MCF 10A (cell line): ENCODE measurements around the gene DBNDD1. TPM values are rescaled to one million over a fixed set of nuclear protein-coding genes. Genes with fewer than 3 reads are reported as not detected.

Experiments
- BruUV-seq: library from RNA; stranded (reverse); fragments of 400-500 nt; replicated peaks from 2 replicates; lab custom pipeline; 2021; lab: Mats Ljungman, UMichigan
- CTCF ChIA-PET: fragments of 300-600 bp; sonication (Branson Sonifier 250); formaldehyde crosslinking; extraction: SDS; loops from one replicate; lab custom pipeline; 2021; ENCODE audit warnings: antibody characterized with exemption, inconsistent platforms; lab: Yijun Ruan, JAX
- POLR2A ChIA-PET: fragments of 300-600, 350-650 bp; sonication (Branson Sonifier 250); formaldehyde crosslinking; extraction: SDS; loops from one replicate; lab custom pipeline; 2020; ENCODE audit warnings: antibody characterized with exemption, inconsistent platforms; lab: Yijun Ruan, JAX
- DNase-seq: peaks from one replicate; pipeline ENCODE4 v3.0.0-alpha.2; 2018; ENCODE audit not compliant: unreplicated experiment
- H3K27ac Mint-ChIP-seq: one replicate; pipeline ENCODE4 v1.8.0; 2022; ENCODE audit warnings: mild to moderate bottlenecking, low read depth, mixed read lengths; ENCODE audit not compliant: unreplicated experiment
- H3K27me3 Mint-ChIP-seq: one replicate; pipeline ENCODE4 v1.8.0; 2022; ENCODE audit warnings: mixed read lengths; ENCODE audit not compliant: insufficient read depth, unreplicated experiment
- H3K36me3 Mint-ChIP-seq: one replicate; pipeline ENCODE4 v1.8.0; 2022; ENCODE audit warnings: mild to moderate bottlenecking, moderate library complexity, mixed read lengths; ENCODE audit not compliant: insufficient read depth, unreplicated experiment
- H3K4me1 Mint-ChIP-seq: one replicate; pipeline ENCODE4 v1.8.0; 2022; ENCODE audit warnings: mixed read lengths; ENCODE audit not compliant: insufficient read depth, unreplicated experiment
- H3K4me3 Mint-ChIP-seq: one replicate; pipeline ENCODE4 v1.8.0; 2022; ENCODE audit warnings: mild to moderate bottlenecking, moderate library complexity, mixed read lengths; ENCODE audit not compliant: unreplicated experiment
- H3K9me3 Mint-ChIP-seq: one replicate; pipeline ENCODE4 v1.8.0; 2022; ENCODE audit warnings: mixed read lengths; ENCODE audit not compliant: unreplicated experiment
- CTCF ChIP-seq: fragments of 200-600 bp; IDR thresholded peaks from one replicate; pipeline ENCODE4 v1.8.0; 2022; ENCODE audit warnings: antibody characterized with exemption, mild to moderate bottlenecking; ENCODE audit not compliant: unreplicated experiment
- intact Hi-C: fragments of 100-400 bp; cut with micrococcal nuclease; formaldehyde crosslinking; loops from 2 replicates; pipeline ENCODE4 v1.14.1; 2022
- total RNA-seq: library from RNA; stranded (reverse); gene quantifications from 2 replicates; pipeline ENCODE4 v1.2.3, GENCODE V29; 2022

Gene DBNDD1
- total RNA-seq, 1 experiment from 2014 or later: 3.5 TPM

DNA sequence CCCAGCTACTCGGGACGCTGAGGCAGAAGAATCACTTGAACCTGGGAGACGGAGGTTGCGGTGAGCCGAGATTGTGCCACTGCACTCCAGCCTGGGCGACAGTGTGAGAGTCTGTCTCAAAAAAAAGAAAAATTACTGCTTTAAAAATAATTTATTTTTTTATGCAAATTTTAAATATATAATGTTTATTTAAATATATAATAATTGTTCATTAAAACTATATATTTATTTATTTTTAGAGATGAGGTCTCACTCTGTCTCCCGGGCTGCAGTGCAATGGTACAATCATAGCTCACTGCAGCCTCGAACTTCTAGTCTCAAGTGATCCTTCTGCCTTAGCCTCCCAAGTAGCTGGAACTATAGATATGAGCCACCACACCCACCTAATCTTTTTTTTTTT, 15.2 kb upstream of the DBNDD1 start:
- Mint-ChIP-seq H3K27ac (no peak overlapping the region), H3K9me3 (no peaks in the 10 kb centered on the region), H3K4me1 (peaks cover 6% of the 10 kb centered on the region), H3K36me3 (peaks cover 75% of the 10 kb centered on the region), H3K27me3 (no peaks in the 10 kb centered on the region), H3K4me3 (no peak overlapping the region)
- CTCF ChIA-PET: interaction anchor here (1.1 kb wide), 1 partner anchor 9 kb away, joined by 4 read pairs; no protein-coding TSS in a partner anchor
- DNase-seq: no peak
- no TSS peak for BruUV-seq
- POLR2A ChIA-PET: interaction anchor here (0.8 kb wide), 1 partner anchor 12 kb away, joined by 3 read pairs; no protein-coding TSS in a partner anchor
- intact Hi-C loops: no loop called here
- TF ChIP-seq CTCF: no peak

DNA sequence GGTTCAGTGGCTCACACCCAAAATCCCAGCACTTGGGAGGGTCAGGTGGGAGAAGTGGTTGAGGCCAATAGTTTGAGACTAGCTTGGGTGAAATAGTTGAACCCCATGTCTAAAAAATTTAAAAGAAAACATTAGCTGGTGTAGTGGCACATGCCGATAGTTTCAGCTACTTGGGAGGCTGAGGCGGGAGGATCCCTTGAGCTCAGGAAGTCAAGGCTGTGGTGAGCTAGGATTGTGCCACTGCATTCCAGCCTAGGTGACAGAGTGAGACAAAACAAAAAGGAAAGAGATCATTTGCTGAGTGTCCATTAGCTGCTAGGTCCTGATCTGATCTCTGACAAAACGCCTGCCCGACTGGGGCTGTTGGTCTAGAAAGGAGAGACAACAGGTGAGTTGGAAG, 14.1 kb upstream of the DBNDD1 start:
- H3K27me3 Mint-ChIP-seq: no peaks in the 10 kb centered on the region
- intact Hi-C loops: no loop called here
- H3K36me3 Mint-ChIP-seq: peaks cover 71% of the 10 kb centered on the region
- no peak overlapping the region for H3K4me3 Mint-ChIP-seq
- H3K4me1 Mint-ChIP-seq: peaks cover 6% of the 10 kb centered on the region
- no TSS peak for BruUV-seq
- no peaks in the 10 kb centered on the region for H3K9me3 Mint-ChIP-seq
- TF ChIP-seq CTCF: no peak
- ChIA-PET POLR2A (interaction anchor here (0.6 to 1.7 kb wide), 4 partner anchors 10 to 169 kb away, joined by 3 to 7 read pairs (median 4); no protein-coding TSS in a partner anchor), CTCF (interaction anchor here (0.6 to 1.1 kb wide), 3 partner anchors 10 to 182 kb away, joined by 3 to 4 read pairs (median 3); no protein-coding TSS in a partner anchor)
- DNase-seq: no peak
- H3K27ac Mint-ChIP-seq: no peak overlapping the region

DNA sequence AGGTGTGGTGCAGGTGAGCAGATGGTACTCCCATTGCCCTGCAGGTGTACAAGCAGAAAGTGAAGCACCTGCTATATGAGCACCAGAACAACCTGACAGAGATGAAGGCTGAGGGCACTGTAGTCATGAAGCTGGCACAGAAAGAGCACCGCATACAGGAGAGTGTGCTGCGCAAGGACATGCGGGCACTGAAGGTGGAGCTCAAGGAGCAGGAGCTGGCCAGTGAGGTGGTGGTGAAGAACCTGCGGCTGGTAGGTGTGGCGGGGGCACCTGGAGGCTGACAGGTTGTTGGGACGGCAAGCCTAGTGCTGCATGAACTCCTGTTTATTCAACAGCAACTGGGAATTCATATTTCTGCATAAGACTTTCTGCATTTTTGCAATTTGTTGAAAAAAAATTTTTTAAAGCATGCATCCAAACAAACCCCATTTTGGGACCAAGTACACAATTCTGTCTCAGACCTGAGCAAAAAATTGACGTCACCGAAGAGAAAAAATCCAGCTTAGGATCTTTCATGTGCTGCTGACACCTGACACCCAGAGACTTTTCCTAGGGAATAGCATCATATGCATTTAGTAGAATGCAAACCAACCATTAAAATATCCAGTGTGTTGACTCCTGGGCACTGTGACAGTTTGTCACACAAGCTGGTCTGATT, 13.5 kb upstream of the DBNDD1 start:
- no peak for DNase-seq
- Mint-ChIP-seq H3K36me3 (peaks cover 73% of the 10 kb centered on the region), H3K27me3 (no peaks in the 10 kb centered on the region), H3K4me3 (no peak overlapping the region), H3K27ac (no peak overlapping the region), H3K9me3 (no peaks in the 10 kb centered on the region), H3K4me1 (peaks cover 6% of the 10 kb centered on the region)
- no TSS peak for BruUV-seq
- ChIA-PET POLR2A (interaction anchor here (0.6 to 1.7 kb wide), 4 partner anchors 10 to 169 kb away, joined by 3 to 7 read pairs (median 4); no protein-coding TSS in a partner anchor), CTCF (interaction anchor here (1.1 kb wide), 1 partner anchor 9 kb away, joined by 4 read pairs; no protein-coding TSS in a partner anchor)
- no peak for TF ChIP-seq CTCF
- intact Hi-C loops: no loop called here

DNA sequence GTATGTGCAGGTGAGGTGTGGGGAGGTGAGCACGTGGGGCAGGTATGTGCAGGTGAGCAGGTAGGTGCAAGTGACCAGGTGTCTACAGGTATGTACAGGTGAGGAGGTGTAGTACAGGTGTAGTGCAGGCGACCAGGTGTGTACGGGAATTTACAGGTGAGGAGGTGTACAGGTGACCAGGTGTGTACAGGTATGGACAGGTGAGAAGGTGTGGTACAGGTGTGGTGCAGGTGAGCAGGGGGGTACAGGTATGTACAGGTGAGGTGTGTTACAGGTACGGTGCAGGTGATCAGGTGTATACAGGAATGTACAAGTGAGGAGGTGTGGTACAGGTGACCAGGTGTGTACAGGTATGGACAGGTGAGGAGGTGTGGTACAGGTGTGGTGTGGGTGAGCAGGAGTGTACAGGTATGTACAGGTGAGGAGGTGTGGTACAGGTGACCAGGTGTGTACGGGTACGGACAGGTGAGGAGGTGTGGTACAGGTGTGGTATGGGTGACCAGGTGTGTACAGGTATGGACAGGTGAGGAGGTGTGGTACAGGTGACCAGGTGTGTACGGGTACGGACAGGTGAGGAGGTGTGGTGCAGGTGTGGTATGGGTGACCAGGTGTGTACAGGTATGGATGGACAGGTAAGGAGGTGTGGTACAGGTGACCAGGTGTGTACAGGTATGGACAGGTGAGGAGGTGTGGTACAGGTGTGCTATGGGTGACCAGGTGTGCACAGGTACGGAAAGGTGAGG, 12.8 kb upstream of the DBNDD1 start:
- H3K4me1 Mint-ChIP-seq: peaks cover 6% of the 10 kb centered on the region
- POLR2A ChIA-PET: no interaction called here
- BruUV-seq: no TSS peak
- no peak overlapping the region for H3K4me3 Mint-ChIP-seq
- no peak for TF ChIP-seq CTCF
- intact Hi-C loops: no loop called here
- H3K9me3 Mint-ChIP-seq: no peaks in the 10 kb centered on the region
- H3K27ac Mint-ChIP-seq: no peak overlapping the region
- H3K36me3 Mint-ChIP-seq: peaks cover 78% of the 10 kb centered on the region
- DNase-seq: no peak
- H3K27me3 Mint-ChIP-seq: no peaks in the 10 kb centered on the region
- CTCF ChIA-PET: interaction anchor here (1.1 kb wide), 1 partner anchor 9 kb away, joined by 4 read pairs; no protein-coding TSS in a partner anchor
